OCI-LY7 (cell line): Measurements from ENCODE around the gene PNMA8C. TPM values are rescaled to one million over a fixed set of nuclear protein-coding genes. Genes with fewer than 3 reads are reported as not detected.

Source experiments
- BruUV-seq: library from RNA; stranded (reverse); fragments of 400-500 nt; replicated peaks from 2 replicates; lab custom pipeline; 2021; lab: Mats Ljungman, UMichigan
- CTCF ChIA-PET: fragments of 300-600 bp; sonication (Branson Sonifier 250); formaldehyde crosslinking; loops from one replicate; lab custom pipeline; 2022; ENCODE audit warnings: antibody characterized with exemption; ENCODE audit not compliant: unreplicated experiment; lab: Charles Lee
- POLR2A ChIA-PET: fragments of 300-600 bp; sonication (Branson Sonifier 250); formaldehyde crosslinking; loops from one replicate; lab custom pipeline; 2022; ENCODE audit warnings: antibody characterized with exemption; lab: Charles Lee
- DNase-seq: peaks from one replicate; pipeline ENCODE4 v3.0.0-alpha.2; 2015; ENCODE audit warnings: low spot score
- H2AFZ ChIP-seq: fragments of 200-600 bp; sonication (generic), shearing (Covaris generic); 2 replicates; pipeline ENCODE4 v1.6.1; 2014; ENCODE audit warnings: mild to moderate bottlenecking, antibody characterized with exemption, low read length, moderate library complexity
- H3K27ac ChIP-seq: fragments of 200-600 bp; sonication (generic); 2 replicates; pipeline ENCODE4 v1.5.1; 2014; ENCODE audit warnings: mixed run types, low read depth, mild to moderate bottlenecking, moderate library complexity, low read length, inconsistent platforms; ENCODE audit not compliant: poor library complexity, severe bottlenecking
- H3K36me3 ChIP-seq: fragments of 200-600 bp; sonication (generic); 2 replicates; pipeline ENCODE4 v1.6.1; 2014; ENCODE audit warnings: mild to moderate bottlenecking, antibody characterized with exemption, low read length, moderate library complexity, mixed read lengths; ENCODE audit not compliant: insufficient read depth
- H3K4me1 ChIP-seq: fragments of 200-600 bp; sonication (generic); 2 replicates; pipeline ENCODE4 v1.5.1; 2014; ENCODE audit warnings: mild to moderate bottlenecking, low read length; ENCODE audit not compliant: insufficient read depth, poor library complexity, severe bottlenecking
- H3K4me2 ChIP-seq: fragments of 200-600 bp; sonication (generic); 2 replicates; pipeline ENCODE4 v1.6.1; 2014; ENCODE audit warnings: mild to moderate bottlenecking, low read length
- H3K4me3 ChIP-seq: fragments of 200-600 bp; sonication (generic); 2 replicates; pipeline ENCODE4 v1.5.1; 2014; ENCODE audit warnings: mild to moderate bottlenecking, low read depth, low read length; ENCODE audit not compliant: poor library complexity, severe bottlenecking
- H3K79me2 ChIP-seq: fragments of 200-600 bp; sonication (generic); 2 replicates; pipeline ENCODE4 v1.6.1; 2016; ENCODE audit warnings: low read depth, mild to moderate bottlenecking, low read length, moderate library complexity, mixed read lengths; ENCODE audit not compliant: insufficient read depth
- H3K9me2 ChIP-seq: fragments of 200-600 bp; sonication (generic); 2 replicates; pipeline ENCODE4 v1.6.1; 2016; ENCODE audit warnings: mild to moderate bottlenecking, low read length, mixed read lengths; ENCODE audit not compliant: insufficient read depth
- H3K9me3 ChIP-seq: fragments of 200-600 bp; sonication (generic); 2 replicates; pipeline ENCODE4 v1.6.1; 2014; ENCODE audit warnings: mild to moderate bottlenecking, mixed run types, low read length, mixed read lengths
- H4K20me1 ChIP-seq: fragments of 200-600 bp; sonication (generic); 2 replicates; pipeline ENCODE4 v1.6.1; 2014; ENCODE audit warnings: mild to moderate bottlenecking, antibody characterized with exemption, low read length, moderate library complexity, mixed read lengths; ENCODE audit not compliant: insufficient read depth
- CTCF ChIP-seq: fragments of 200-600 bp; sonication (generic); conservative IDR thresholded peaks from 2 replicates; pipeline ENCODE4 v1.5.1; 2014; ENCODE audit warnings: mild to moderate bottlenecking, antibody characterized with exemption, low read length, moderate library complexity, mixed read lengths
- EZH2phosphoT487 ChIP-seq: fragments of 200-600 bp; sonication (generic); IDR thresholded peaks from 2 replicates; pipeline ENCODE4 v1.6.1; 2018; ENCODE audit warnings: low read depth, borderline replicate concordance, mild to moderate bottlenecking, mixed run types, antibody characterized with exemption, low read length, moderate library complexity, mixed read lengths
- intact Hi-C: fragments of 100-400 bp; cut with micrococcal nuclease; formaldehyde crosslinking; loops from one replicate; pipeline ENCODE4 v1.10.0; 2022; ENCODE audit not compliant: unreplicated experiment
- total RNA-seq, 2 experiments: library from RNA; depleted of rRNA in 1 of 2; stranded (reverse); fragments of >200 nt in 1 of 2; shearing (Covaris generic) in 1 of 2; gene quantifications; 2 replicates each; pipeline ENCODE4 v1.2.3, GENCODE V29; 2014 to 2022

Gene PNMA8C
- total RNA-seq, 2 experiments from 2014 or later = 1.0 to 4.9 TPM

GRCh38 chr19:46386996-46387712 is 41.6 kb downstream of the PNMA8C start:
- TF ChIP-seq CTCF = no peak
- TF ChIP-seq EZH2phosphoT487 = no peak
- Histone ChIP-seq H3K4me2 (no peak overlapping the region), H3K4me3 (no peak overlapping the region), H3K4me1 (no peaks in the 10 kb centered on the region), H3K27ac (no peak overlapping the region), H3K9me3 (no peaks in the 10 kb centered on the region), H4K20me1 (no peaks in the 10 kb centered on the region), H3K79me2 (no peaks in the 10 kb centered on the region), H2AFZ (no peak overlapping the region), H3K36me3 (peaks cover 94% of the 10 kb centered on the region), H3K9me2 (no peaks in the 10 kb centered on the region)
- intact Hi-C loops = no loop called here
- ChIA-PET POLR2A (no interaction called here), CTCF (no interaction called here)
- DNase-seq = no peak
- BruUV-seq = no TSS peak

GRCh38 chr19:46386151-46386550 is 42.6 kb downstream of the PNMA8C start:
- TF ChIP-seq CTCF = no peak
- no peak for TF ChIP-seq EZH2phosphoT487
- no TSS peak for BruUV-seq
- Histone ChIP-seq H3K79me2 (peaks cover 4% of the 10 kb centered on the region; the same call in 1 of the 2 replicates), H3K9me3 (no peaks in the 10 kb centered on the region), H2AFZ (no peak overlapping the region), H4K20me1 (no peaks in the 10 kb centered on the region), H3K36me3 (peaks cover 96% of the 10 kb centered on the region), H3K4me3 (no peak overlapping the region), H3K4me2 (no peak overlapping the region), H3K4me1 (no peaks in the 10 kb centered on the region), H3K27ac (no peak overlapping the region), H3K9me2 (no peaks in the 10 kb centered on the region)
- ChIA-PET POLR2A (no interaction called here), CTCF (no interaction called here)
- intact Hi-C loops = no loop called here
- no peak for DNase-seq

- peaks cover 96% of the 10 kb centered on the region for H3K36me3 ChIP-seq
- H3K4me3 ChIP-seq = no peak overlapping the region
- H4K20me1 ChIP-seq = no peaks in the 10 kb centered on the region
- CTCF ChIA-PET = no interaction called here
- no peak for DNase-seq
- H3K4me1 ChIP-seq = no peaks in the 10 kb centered on the region
- no peak overlapping the region for H3K4me2 ChIP-seq
- TF ChIP-seq EZH2phosphoT487 (no peak), CTCF (no peak)
- POLR2A ChIA-PET = no interaction called here
- intact Hi-C loops = no loop called here
- BruUV-seq = no TSS peak
- H3K9me3 ChIP-seq = no peaks in the 10 kb centered on the region
- H3K79me2 ChIP-seq = peaks cover 6% of the 10 kb centered on the region; the same call in 1 of the 2 replicates
- no peak overlapping the region for H3K27ac ChIP-seq
- H2AFZ ChIP-seq = no peak overlapping the region
- no peaks in the 10 kb centered on the region for H3K9me2 ChIP-seq
Observed at GRCh38 chr19:46385636-46386035, 43.1 kb downstream of the PNMA8C start.
